ENCODE results near the gene PTPRC.

Gene PTPRC

DNA sequence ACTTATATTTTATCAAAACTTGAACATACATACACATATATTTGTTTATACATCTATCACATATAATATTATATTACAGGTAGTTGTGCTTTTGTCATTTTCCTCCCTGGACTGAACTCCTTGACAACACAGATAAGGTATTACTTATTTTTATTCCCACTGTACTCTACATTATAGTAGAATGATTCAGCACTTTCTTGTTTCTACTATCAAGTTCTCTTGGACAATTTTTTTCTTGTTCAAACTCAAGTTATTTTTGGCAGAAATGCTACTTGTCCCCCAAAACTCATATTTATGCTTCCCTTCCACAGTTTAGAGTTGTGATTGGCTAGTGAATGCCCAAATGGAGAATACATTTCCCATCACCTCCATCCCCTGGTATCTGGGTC, 10.8 kb upstream of the PTPRC start:
- Histone ChIP-seq H2AFZ (ENCODE audit: low read length) (no peak overlapping the region), H3K4me2 (ENCODE audit: low read length) (peak overlapping the region; percentile 62), H3K27ac (ENCODE audit: low read depth, low read length, poor library complexity, severe bottlenecking) (peak overlapping the region; percentile 99)

GRCh38 chr1:198629610-198630009, 9.2 kb upstream of the PTPRC start:
- H2AFZ ChIP-seq (ENCODE audit: low read length): no peak overlapping the region
- no peaks in the 10 kb centered on the region for H3K27me3 ChIP-seq (ENCODE audit: insufficient read depth, low read length)
- no peaks in the 10 kb centered on the region for H4K20me1 ChIP-seq (ENCODE audit: insufficient read depth, low read length)
- no peaks in the 10 kb centered on the region for H3K9me3 ChIP-seq (ENCODE audit: low read length)
- peak overlapping the region; percentile 99 for H3K27ac ChIP-seq (ENCODE audit: low read depth, low read length, poor library complexity, severe bottlenecking)
- peaks cover 28% of the 10 kb centered on the region for H3K36me3 ChIP-seq (ENCODE audit: insufficient read depth, low read length)
- H3K9ac ChIP-seq (ENCODE audit: low read length): peak overlapping the region; percentile 83
- no peaks in the 10 kb centered on the region for H3F3A ChIP-seq (ENCODE audit: insufficient read depth, low read length)
- no peak for TF ChIP-seq EZH2 (IDR thresholded peaks at IDR 0.05; ENCODE audit: borderline replicate concordance, low read length)
- TF ChIP-seq CTCF (IDR thresholded peaks at IDR 0.05; ENCODE audit: low read length): no peak
- no peaks in the 10 kb centered on the region for H3K9me2 ChIP-seq (ENCODE audit: low read depth, low read length)
- peaks cover 100% of the 10 kb centered on the region for H3K4me1 ChIP-seq (ENCODE audit: insufficient read depth, low read length, severe bottlenecking)
- H3K4me2 ChIP-seq (ENCODE audit: low read length): peak overlapping the region; percentile 62
- H3K4me3 ChIP-seq (ENCODE audit: low read depth, low read length, poor library complexity, severe bottlenecking): peak overlapping the region; percentile 63
- H3K79me2 ChIP-seq (ENCODE audit: insufficient read depth, low read length): peaks cover 68% of the 10 kb centered on the region

More for the DNA sequence above, 10.8 kb upstream of the PTPRC start:
- Histone ChIP-seq H3K36me3 (ENCODE audit: insufficient read depth, low read length) (peaks cover 25% of the 10 kb centered on the region), H3K9me3 (ENCODE audit: low read length) (no peaks in the 10 kb centered on the region), H3K4me1 (ENCODE audit: insufficient read depth, low read length, severe bottlenecking) (peaks cover 100% of the 10 kb centered on the region), H3K27me3 (ENCODE audit: insufficient read depth, low read length) (no peaks in the 10 kb centered on the region), H3F3A (ENCODE audit: insufficient read depth, low read length) (0 out of 2 replicates have a peak, but pooled peaks cover under 1% of the 10 kb centered on the region), H3K9ac (ENCODE audit: low read length) (peak overlapping the region; percentile 83), H4K20me1 (ENCODE audit: insufficient read depth, low read length) (no peaks in the 10 kb centered on the region), H3K9me2 (ENCODE audit: low read depth, low read length) (no peaks in the 10 kb centered on the region), H3K4me3 (ENCODE audit: low read depth, low read length, poor library complexity, severe bottlenecking) (peak overlapping the region; percentile 63), H3K79me2 (ENCODE audit: insufficient read depth, low read length) (peaks cover 57% of the 10 kb centered on the region)
- TF ChIP-seq CTCF (IDR thresholded peaks at IDR 0.05; ENCODE audit: low read length) (no peak), EZH2 (IDR thresholded peaks at IDR 0.05; ENCODE audit: borderline replicate concordance, low read length) (no peak)

- Histone ChIP-seq H3K4me2 (ENCODE audit: low read length) (peak overlapping the region; percentile 62), H2AFZ (ENCODE audit: low read length) (no peak overlapping the region), H3K4me1 (ENCODE audit: insufficient read depth, low read length, severe bottlenecking) (peaks cover 100% of the 10 kb centered on the region)
These were observed 8.0 kb upstream of the PTPRC start for GRCh38 chr1:198630863-198631262.

More at GRCh38 chr1:198630863-198631262, 8.0 kb upstream of the PTPRC start:
- Histone ChIP-seq H3K36me3 (ENCODE audit: insufficient read depth, low read length) (peaks cover 28% of the 10 kb centered on the region), H3F3A (ENCODE audit: insufficient read depth, low read length) (no peaks in the 10 kb centered on the region), H3K4me3 (ENCODE audit: low read depth, low read length, poor library complexity, severe bottlenecking) (peak overlapping the region; percentile 63), H4K20me1 (ENCODE audit: insufficient read depth, low read length) (no peaks in the 10 kb centered on the region), H3K9me2 (ENCODE audit: low read depth, low read length) (no peaks in the 10 kb centered on the region), H3K27ac (ENCODE audit: low read depth, low read length, poor library complexity, severe bottlenecking) (peak overlapping the region; percentile 99), H3K27me3 (ENCODE audit: insufficient read depth, low read length) (no peaks in the 10 kb centered on the region), H3K9me3 (ENCODE audit: low read length) (no peaks in the 10 kb centered on the region), H3K79me2 (ENCODE audit: insufficient read depth, low read length) (peaks cover 72% of the 10 kb centered on the region), H3K9ac (ENCODE audit: low read length) (peak overlapping the region; percentile 83; the same call in 1 of the 2 replicates)
- TF ChIP-seq CTCF (IDR thresholded peaks at IDR 0.05; ENCODE audit: low read length): no peak
- no peak for TF ChIP-seq EZH2 (IDR thresholded peaks at IDR 0.05; ENCODE audit: borderline replicate concordance, low read length)

All from OCI-LY1 (cell line).